ENCODE measurements around the gene ST6GAL2.
A peak's percentile ranks its signal among the peaks of the same experiment; 100 is the strongest.

The ST6GAL2 gene

GRCh38 chr2:106863387-106863786 is 22.6 kb downstream of the ST6GAL2 start:
- DNase-seq: no peak

GRCh38 chr2:106859498-106859897 is 26.5 kb downstream of the ST6GAL2 start:
- DNase-seq: no peak

GRCh38 chr2:106858810-106859209 is 27.2 kb downstream of the ST6GAL2 start:
- no peak for DNase-seq

- DNase-seq: no peak
Measured at GRCh38 chr2:106857882-106858478, 28.0 kb downstream of the ST6GAL2 start.

GRCh38 chr2:106853631-106854030 is 32.3 kb downstream of the ST6GAL2 start:
- DNase-seq: no peak

GRCh38 chr2:106851881-106852501 is 34.0 kb downstream of the ST6GAL2 start:
- no peak for DNase-seq

GRCh38 chr2:106851087-106851874 is 34.7 kb downstream of the ST6GAL2 start:
- peak; percentile 26 for DNase-seq

- no peak for DNase-seq
Measured at GRCh38 chr2:106849253-106849652, 36.7 kb downstream of the ST6GAL2 start.

GRCh38 chr2:106847366-106847765 is 38.6 kb downstream of the ST6GAL2 start:
- DNase-seq: no peak

GRCh38 chr2:106845716-106846115 is 40.3 kb downstream of the ST6GAL2 start:
- no peak for DNase-seq

- peak; percentile 59 for DNase-seq
Measured at GRCh38 chr2:106843910-106844250, 42.1 kb downstream of the ST6GAL2 start.

- peak; percentile 19 for DNase-seq
Measured at GRCh38 chr2:106843001-106843909, 42.7 kb downstream of the ST6GAL2 start.

- DNase-seq: peak; percentile 94
Measured at GRCh38 chr2:106841886-106842645, 43.9 kb downstream of the ST6GAL2 start.

- no peak for DNase-seq
Measured at GRCh38 chr2:106840818-106841217, 45.1 kb downstream of the ST6GAL2 start.

GRCh38 chr2:106839849-106840595 is 45.9 kb downstream of the ST6GAL2 start:
- DNase-seq: no peak

GRCh38 chr2:106833256-106833655 is 52.7 kb downstream of the ST6GAL2 start:
- no peak for DNase-seq

GRCh38 chr2:106831816-106832569 is 54.0 kb downstream of the ST6GAL2 start:
- DNase-seq: no peak

GRCh38 chr2:106831241-106831640 is 54.7 kb downstream of the ST6GAL2 start:
- DNase-seq: no peak

GRCh38 chr2:106830191-106830590 is 55.8 kb downstream of the ST6GAL2 start:
- DNase-seq: no peak

- no peak for DNase-seq
Measured at GRCh38 chr2:106828119-106828518, 57.8 kb downstream of the ST6GAL2 start.

GRCh38 chr2:106827158-106827557 is 58.8 kb downstream of the ST6GAL2 start:
- no peak for DNase-seq
